GM12865 (cell line): Measurements from ENCODE around the gene NDUFS8.

Experiments used
- DNase-seq: peaks from one replicate; pipeline ENCODE4 v3.0.0; 2010; ENCODE audit warnings: low read depth
- H3K4me3 ChIP-seq: 2 replicates; pipeline ENCODE4 v1.5.1; 2011; ENCODE audit warnings: mild to moderate bottlenecking, low read depth, low read length, control low read depth
- CTCF ChIP-seq: IDR thresholded peaks from 2 replicates; pipeline ENCODE4 v1.5.1; 2011; ENCODE audit warnings: low read length, control low read depth, low read depth, inconsistent platforms; ENCODE audit not compliant: insufficient read depth; ENCODE audit errors: missing control alignments

NDUFS8 gene

GRCh38 chr11:68051191-68052136 is 21.0 kb downstream of the NDUFS8 start:
- no peak for DNase-seq
- no peak overlapping the region for H3K4me3 ChIP-seq
- no peak for TF ChIP-seq CTCF

- no peak for TF ChIP-seq CTCF
- H3K4me3 ChIP-seq = no peak overlapping the region
- DNase-seq = no peak
These were observed 21.8 kb downstream of the NDUFS8 start for GRCh38 chr11:68052137-68052873.

GRCh38 chr11:68053117-68053516 is 22.6 kb downstream of the NDUFS8 start:
- no peak for TF ChIP-seq CTCF
- H3K4me3 ChIP-seq = no peak overlapping the region
- no peak for DNase-seq

- DNase-seq = no peak
- H3K4me3 ChIP-seq = no peak overlapping the region
- no peak for TF ChIP-seq CTCF
These were observed 23.7 kb downstream of the NDUFS8 start for GRCh38 chr11:68053981-68054812.

GRCh38 chr11:68056317-68057285 is 26.1 kb downstream of the NDUFS8 start:
- DNase-seq = no peak
- no peak overlapping the region for H3K4me3 ChIP-seq
- no peak for TF ChIP-seq CTCF
